GM21526 (cell line): ENCODE data around the gene CCSER1.

Experiments used
- ATAC-seq: cut with Tn5 transposase; IDR thresholded peaks from one replicate; pipeline ENCODE4 v1.9.1; 2021; ENCODE audit warnings: moderate library complexity; ENCODE audit not compliant: unreplicated experiment, low FRiP score

The CCSER1 gene

GRCh38 chr4:90127223-90127705, at the start of gene CCSER1:
TSS of gene CCSER1 (plus strand) at chr4:90127394.
- peak; percentile 82 for ATAC-seq

- ATAC-seq: peak; percentile 61
These were observed 48.8 kb upstream of the CCSER1 start for GRCh38 chr4:90078440-90078839.

- ATAC-seq: no peak
These were observed 47.1 kb upstream of the CCSER1 start for GRCh38 chr4:90080116-90080515.

- no peak for ATAC-seq
These were observed 45.6 kb upstream of the CCSER1 start for GRCh38 chr4:90081432-90082144.

GRCh38 chr4:90082449-90082848, 44.7 kb upstream of the CCSER1 start:
- ATAC-seq: no peak

GRCh38 chr4:90084277-90084966, 42.8 kb upstream of the CCSER1 start:
- no peak for ATAC-seq

GRCh38 chr4:90084967-90085295, 42.3 kb upstream of the CCSER1 start:
- no peak for ATAC-seq

- no peak for ATAC-seq
These were observed 33.7 kb upstream of the CCSER1 start for GRCh38 chr4:90093526-90093925.

- ATAC-seq: no peak
These were observed 32.2 kb upstream of the CCSER1 start for GRCh38 chr4:90095000-90095399.

GRCh38 chr4:90099812-90100211, 27.4 kb upstream of the CCSER1 start:
- ATAC-seq: peak; percentile 54

- no peak for ATAC-seq
These were observed 23.2 kb upstream of the CCSER1 start for GRCh38 chr4:90103991-90104390.

- no peak for ATAC-seq
These were observed 21.9 kb upstream of the CCSER1 start for GRCh38 chr4:90105274-90105673.

GRCh38 chr4:90112715-90113114, 14.5 kb upstream of the CCSER1 start:
- no peak for ATAC-seq

- no peak for ATAC-seq
These were observed 13.2 kb upstream of the CCSER1 start for GRCh38 chr4:90113881-90114457.

- ATAC-seq: peak; percentile 72
These were observed 8.5 kb upstream of the CCSER1 start for GRCh38 chr4:90118527-90119195.

GRCh38 chr4:90120037-90120436, 7.2 kb upstream of the CCSER1 start:
- no peak for ATAC-seq

- no peak for ATAC-seq
These were observed 6.4 kb upstream of the CCSER1 start for GRCh38 chr4:90120815-90121214.

GRCh38 chr4:90121676-90122354, 5.4 kb upstream of the CCSER1 start:
- ATAC-seq: no peak

- ATAC-seq: no peak
These were observed 4.8 kb upstream of the CCSER1 start for GRCh38 chr4:90122355-90122748.

GRCh38 chr4:90124276-90124675, 2.9 kb upstream of the CCSER1 start:
- ATAC-seq: no peak

- no peak for ATAC-seq
These were observed 389 bp upstream of the CCSER1 start for GRCh38 chr4:90126805-90127204.
